Measurements from ENCODE around the gene C5orf46. TPM values are rescaled to one million over a fixed set of nuclear protein-coding genes. Genes with fewer than 3 reads are reported as not detected.

Gene C5orf46
- total and polyA plus RNA-seq, 7 experiments from 2014 or later, result not detected

DNA sequence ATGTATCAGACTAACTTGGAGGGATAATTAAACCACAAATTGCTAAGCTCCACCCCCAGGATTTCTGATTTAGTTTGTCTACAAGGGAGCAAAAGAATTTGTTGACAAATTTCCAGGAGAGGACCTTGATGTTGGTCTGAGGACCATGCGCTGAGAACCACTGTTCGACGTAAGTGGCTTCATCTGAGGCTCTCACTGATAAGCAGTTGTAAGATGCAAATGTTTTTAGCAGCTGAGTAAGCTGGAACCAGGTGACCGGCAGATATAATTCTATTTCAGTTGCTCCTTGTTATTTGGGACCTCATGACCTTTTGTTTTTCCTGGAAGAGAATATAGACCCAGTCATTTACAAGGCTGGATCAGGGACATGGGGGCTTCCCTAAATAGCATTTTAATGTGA is 60.7 kb downstream of the C5orf46 start:
- H3K27me3 Mint-ChIP-seq, result peaks cover 0 to 18% (median 10%) of the 10 kb centered on the region in 5 donors
- no peaks in the 10 kb centered on the region for H3K36me3 ChIP-seq (ENCODE audit: control insufficient read depth in 2 of 3, insufficient read depth in 3 of 3, low read length in 3 of 3)

GRCh38 chr5:147844846-147845245 is 61.5 kb downstream of the C5orf46 start:
- peaks cover 0 to 18% (median 10%) of the 10 kb centered on the region in 5 donors for H3K27me3 Mint-ChIP-seq
- CTCF ChIA-PET, result interaction anchor here (0.5 kb wide), 1 partner anchor 1118 kb away, joined by 3 read pairs; no protein-coding TSS in a partner anchor

More for the DNA sequence above, 60.7 kb downstream of the C5orf46 start:
- Histone ChIP-seq H3K27ac (ENCODE audit: low read depth, low read length) (no peak overlapping the region), H3K4me3 (ENCODE audit: low read length) (no peak overlapping the region), H3K9me3 (ENCODE audit: control insufficient read depth in 2 of 3, low read length in 3 of 3) (no peaks in the 10 kb centered on the region), H3K4me1 (ENCODE audit: control insufficient read depth in 2 of 2, insufficient read depth in 2 of 2, low read length in 2 of 2) (no peaks in the 10 kb centered on the region), H3K27me3 (ENCODE audit: control insufficient read depth in 2 of 2, insufficient read depth in 2 of 2, low read length in 2 of 2) (no peaks in the 10 kb centered on the region)
- no peak overlapping the region for H3K4me3 Mint-ChIP-seq
- peaks cover 0 to 3% (median 0%) of the 10 kb centered on the region in 11 donors for H3K9me3 Mint-ChIP-seq
- ChIA-PET CTCF (interaction anchor here (0.5 kb wide), 1 partner anchor 1119 kb away, joined by 3 read pairs; no protein-coding TSS in a partner anchor), POLR2A (no interaction called here)
- DNase-seq, result no peak
- H3K27ac Mint-ChIP-seq, result no peak overlapping the region
- intact Hi-C loops (cut with micrococcal nuclease), result no loop called here
- no peaks in the 10 kb centered on the region for H3K4me1 Mint-ChIP-seq
- no peak for ATAC-seq
- H3K36me3 Mint-ChIP-seq, result no peaks in the 10 kb centered on the region

DNA sequence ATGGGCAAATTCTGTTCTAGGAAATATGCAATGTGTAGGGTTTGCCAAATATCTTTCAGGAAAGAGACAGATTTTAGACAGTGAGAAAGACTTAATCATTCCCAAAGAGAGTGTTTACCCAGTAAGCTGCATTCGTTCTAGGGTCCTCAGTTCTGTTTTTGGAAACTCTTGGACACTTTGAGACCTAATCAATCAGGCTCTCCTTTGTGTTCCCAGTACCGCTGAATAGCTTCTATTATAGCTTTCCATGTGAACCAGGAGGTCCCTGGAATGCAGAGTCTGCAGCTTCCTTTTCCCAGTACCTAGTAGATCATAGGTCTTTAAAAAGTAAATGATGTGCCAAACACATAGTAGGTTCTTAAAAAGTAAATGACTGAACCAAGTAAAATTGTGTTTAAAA is 63.5 kb downstream of the C5orf46 start:
- peaks cover 0 to 23% (median 14%) of the 10 kb centered on the region in 5 donors for H3K27me3 Mint-ChIP-seq
- H3K4me1 Mint-ChIP-seq, result no peaks in the 10 kb centered on the region
- H3K4me3 Mint-ChIP-seq, result no peak overlapping the region

More at GRCh38 chr5:147844846-147845245, 61.5 kb downstream of the C5orf46 start:
- Histone ChIP-seq H3K4me1 (ENCODE audit: control insufficient read depth in 2 of 2, insufficient read depth in 2 of 2, low read length in 2 of 2) (no peaks in the 10 kb centered on the region), H3K36me3 (ENCODE audit: control insufficient read depth in 2 of 3, insufficient read depth in 3 of 3, low read length in 3 of 3) (no peaks in the 10 kb centered on the region), H3K4me3 (ENCODE audit: low read length) (no peak overlapping the region), H3K9me3 (ENCODE audit: control insufficient read depth in 2 of 3, low read length in 3 of 3) (no peaks in the 10 kb centered on the region), H3K27me3 (ENCODE audit: control insufficient read depth in 2 of 2, insufficient read depth in 2 of 2, low read length in 2 of 2) (no peaks in the 10 kb centered on the region), H3K27ac (ENCODE audit: low read depth, low read length) (no peak overlapping the region)
- H3K4me3 Mint-ChIP-seq, result no peak overlapping the region
- no peak overlapping the region for H3K27ac Mint-ChIP-seq
- intact Hi-C loops (cut with micrococcal nuclease), result no loop called here
- H3K4me1 Mint-ChIP-seq, result no peaks in the 10 kb centered on the region
- peaks cover 0 to 3% (median 0%) of the 10 kb centered on the region in 11 donors for H3K9me3 Mint-ChIP-seq
- POLR2A ChIA-PET, result no interaction called here
- no peak for DNase-seq
- no peak for ATAC-seq
- H3K36me3 Mint-ChIP-seq, result no peaks in the 10 kb centered on the region

More for the DNA sequence above, 63.5 kb downstream of the C5orf46 start:
- Histone ChIP-seq H3K27ac (ENCODE audit: low read depth, low read length) (no peak overlapping the region), H3K36me3 (ENCODE audit: control insufficient read depth in 2 of 3, insufficient read depth in 3 of 3, low read length in 3 of 3) (no peaks in the 10 kb centered on the region), H3K4me3 (ENCODE audit: low read length) (no peak overlapping the region), H3K27me3 (ENCODE audit: control insufficient read depth in 2 of 2, insufficient read depth in 2 of 2, low read length in 2 of 2) (no peaks in the 10 kb centered on the region), H3K4me1 (ENCODE audit: control insufficient read depth in 2 of 2, insufficient read depth in 2 of 2, low read length in 2 of 2) (no peaks in the 10 kb centered on the region), H3K9me3 (ENCODE audit: control insufficient read depth in 2 of 3, low read length in 3 of 3) (no peaks in the 10 kb centered on the region)
- ATAC-seq (no peak), DNase-seq (no peak)
- Mint-ChIP-seq H3K27ac (no peak overlapping the region), H3K36me3 (no peaks in the 10 kb centered on the region), H3K9me3 (peaks cover 0 to 7% (median 0%) of the 10 kb centered on the region in 11 donors)
- ChIA-PET CTCF (no interaction called here), POLR2A (no interaction called here)
- intact Hi-C loops (cut with micrococcal nuclease), result no loop called here

Other genes starting within 250 kb of the C5orf46 start
- gene JAKMIP2, start 123.8 kb downstream of the C5orf46 start, total RNA-seq, result 1 to 10 TPM in 2 of 5 experiments, under 1 TPM in 3; 0.16 to 4.5 (median 0.88) TPM
- gene JAKMIP2, start 123.8 kb downstream of the C5orf46 start, polyA plus RNA-seq, result 1 to 10 TPM in 1 of 2 donors, under 1 TPM in 1; 0.18 to 2.3 TPM
- gene SPINK1, start 74.9 kb downstream of the C5orf46 start, total RNA-seq, result not detected
- not detected for gene SPINK1, start 74.9 kb downstream of the C5orf46 start, polyA plus RNA-seq
- not detected for gene SCGB3A2, start 27.8 kb downstream of the C5orf46 start, total RNA-seq
- not detected for gene SCGB3A2, start 27.8 kb downstream of the C5orf46 start, polyA plus RNA-seq
- not detected for gene SPINK5, start 157.4 kb upstream of the C5orf46 start, total RNA-seq
- gene SPINK5, start 157.4 kb upstream of the C5orf46 start, polyA plus RNA-seq, result not detected